ENCODE data around the gene OXTR.

Gene OXTR

DNA sequence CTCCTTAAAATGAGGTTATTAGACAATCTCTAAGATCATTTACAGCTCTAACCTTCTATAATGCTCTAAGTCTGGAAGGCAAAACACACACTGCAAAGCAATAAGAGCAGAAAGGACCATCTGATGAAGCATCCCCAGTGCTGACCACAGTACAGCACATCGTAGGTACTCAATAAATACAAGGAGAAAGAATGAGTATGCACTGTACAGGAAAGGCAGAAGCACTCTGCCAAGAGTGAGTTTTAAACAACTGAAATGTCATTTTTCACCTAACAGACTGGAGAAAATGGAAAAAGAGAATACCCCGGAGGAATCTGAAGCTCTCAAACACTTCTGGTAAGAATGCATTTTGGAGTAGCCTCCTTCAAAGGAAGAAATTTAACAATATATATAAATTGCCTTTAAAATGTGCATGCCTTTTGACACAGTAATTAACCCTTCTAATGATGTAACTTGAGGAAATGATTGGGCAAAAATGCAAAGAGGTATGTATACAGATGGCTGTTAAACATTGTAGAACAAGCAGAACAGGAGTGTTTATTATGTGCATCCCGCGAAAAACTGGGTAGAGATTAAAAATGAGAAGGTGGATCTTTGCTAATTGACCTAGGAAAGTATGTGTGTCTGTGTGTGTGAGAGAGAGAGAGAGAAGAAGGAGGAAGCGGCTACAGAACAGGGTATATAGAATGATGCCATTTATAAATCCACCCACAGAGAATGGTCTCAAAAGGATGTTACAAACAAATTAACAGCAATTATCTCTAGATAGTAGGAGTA lies 8.0 kb upstream of the OXTR start:
- TF ChIP-seq POLR2A (IDR thresholded peaks at IDR 0.05; ENCODE audit: low read length) (no peak), GATA1 (IDR thresholded peaks at IDR 0.05; ENCODE audit: low read depth, low read length) (no peak)
- DNase-seq: no peak

DNA sequence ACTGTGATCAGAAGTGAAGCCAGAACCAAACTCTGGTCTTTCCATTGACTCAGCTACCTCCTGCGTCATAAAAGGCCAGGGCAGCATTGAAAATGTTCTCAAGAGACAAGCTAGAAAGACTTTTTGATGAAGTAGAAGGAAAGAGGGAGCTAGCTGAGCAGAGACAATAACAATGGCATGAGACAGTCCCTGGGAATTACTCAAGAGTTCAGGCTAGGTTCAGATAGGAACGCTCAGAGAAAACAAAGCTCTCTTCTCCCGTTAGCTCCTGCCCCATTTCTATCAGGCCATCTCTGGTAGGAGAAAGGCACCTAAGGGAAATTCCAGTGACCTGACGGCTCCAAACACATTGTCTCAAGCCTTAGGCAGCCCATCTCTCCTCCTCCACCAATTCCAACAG lies 7.0 kb upstream of the OXTR start:
- DNase-seq: no peak
- TF ChIP-seq POLR2A (IDR thresholded peaks at IDR 0.05; ENCODE audit: low read length): no peak

DNA sequence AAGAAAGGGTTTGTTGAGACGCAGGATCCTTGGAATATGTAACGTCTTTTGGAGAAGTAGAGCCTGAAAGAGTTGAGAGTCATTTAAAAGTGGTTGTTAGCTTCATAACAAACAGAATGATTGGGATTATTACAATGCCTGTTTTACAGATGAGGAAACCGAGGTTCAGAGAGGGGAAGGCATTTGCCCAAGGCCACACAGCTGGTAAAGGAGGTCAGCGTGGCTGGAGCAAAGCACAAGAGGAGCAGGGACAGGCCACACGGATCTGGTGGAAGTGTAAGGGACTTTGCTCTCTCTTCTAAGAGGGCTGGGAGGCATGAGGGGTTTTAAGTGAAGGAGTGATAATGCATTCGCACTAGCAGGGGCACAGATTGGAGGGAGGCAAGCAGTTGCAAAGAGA lies 6.2 kb upstream of the OXTR start:
- DNase-seq: no peak
- TF ChIP-seq POLR2A (IDR thresholded peaks at IDR 0.05; ENCODE audit: low read length) (no peak), GATA1 (IDR thresholded peaks at IDR 0.05; ENCODE audit: low read depth, low read length) (no peak)

DNA sequence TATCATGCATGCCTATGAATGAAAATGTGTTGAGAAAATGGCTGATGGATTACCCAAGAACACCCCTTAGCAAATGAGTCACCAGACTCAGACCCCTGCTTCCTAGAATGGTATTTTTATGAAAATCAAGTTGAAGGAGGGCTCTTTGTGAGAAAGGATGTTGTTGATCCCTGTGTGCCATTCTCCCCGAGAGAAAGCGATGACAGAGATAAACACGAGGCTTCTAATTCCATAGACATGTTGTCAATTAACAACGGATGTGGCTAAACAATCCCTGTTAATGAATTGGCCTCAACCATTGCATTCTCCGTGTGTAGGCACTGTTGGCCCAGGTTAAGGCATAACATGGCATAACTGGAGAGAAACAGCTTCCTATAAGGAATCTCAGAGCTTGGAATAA lies 5.8 kb upstream of the OXTR start:
- TF ChIP-seq GATA1 (IDR thresholded peaks at IDR 0.05; ENCODE audit: low read depth, low read length) (no peak), POLR2A (IDR thresholded peaks at IDR 0.05; ENCODE audit: low read length) (no peak)
- no peak for DNase-seq

DNA sequence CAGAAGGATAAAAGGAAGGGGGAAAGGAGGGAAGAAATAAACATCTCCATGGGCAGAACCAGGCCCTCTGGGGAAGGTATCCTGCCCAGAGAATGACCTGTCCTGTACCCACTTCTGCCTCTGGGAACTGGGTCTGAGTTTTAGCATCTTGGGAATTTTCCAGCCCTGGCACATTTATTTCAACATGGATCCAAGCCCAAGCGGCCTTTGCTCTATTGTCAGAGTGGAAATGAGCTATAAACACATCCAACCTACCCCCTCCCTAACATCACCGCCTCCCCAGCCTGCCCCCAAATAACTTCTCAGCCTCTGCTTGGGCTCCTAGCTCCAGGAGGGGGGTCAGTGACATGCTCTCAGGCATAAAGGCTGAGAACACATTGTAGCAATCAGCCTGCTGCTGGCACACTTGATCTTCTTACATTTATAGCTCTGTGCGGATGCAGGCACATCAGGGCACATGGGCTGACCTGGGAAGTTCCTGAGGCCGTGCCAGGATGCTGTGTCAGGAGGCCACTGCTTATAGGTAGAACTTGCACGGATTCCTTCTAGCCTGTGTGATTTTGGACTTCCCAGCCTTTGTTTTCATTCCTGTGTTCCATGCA lies 4.6 kb upstream of the OXTR start:
- TF ChIP-seq POLR2A (IDR thresholded peaks at IDR 0.05; ENCODE audit: low read length) (no peak), GATA1 (IDR thresholded peaks at IDR 0.05; ENCODE audit: low read depth, low read length) (no peak)
- no peak for DNase-seq

DNA sequence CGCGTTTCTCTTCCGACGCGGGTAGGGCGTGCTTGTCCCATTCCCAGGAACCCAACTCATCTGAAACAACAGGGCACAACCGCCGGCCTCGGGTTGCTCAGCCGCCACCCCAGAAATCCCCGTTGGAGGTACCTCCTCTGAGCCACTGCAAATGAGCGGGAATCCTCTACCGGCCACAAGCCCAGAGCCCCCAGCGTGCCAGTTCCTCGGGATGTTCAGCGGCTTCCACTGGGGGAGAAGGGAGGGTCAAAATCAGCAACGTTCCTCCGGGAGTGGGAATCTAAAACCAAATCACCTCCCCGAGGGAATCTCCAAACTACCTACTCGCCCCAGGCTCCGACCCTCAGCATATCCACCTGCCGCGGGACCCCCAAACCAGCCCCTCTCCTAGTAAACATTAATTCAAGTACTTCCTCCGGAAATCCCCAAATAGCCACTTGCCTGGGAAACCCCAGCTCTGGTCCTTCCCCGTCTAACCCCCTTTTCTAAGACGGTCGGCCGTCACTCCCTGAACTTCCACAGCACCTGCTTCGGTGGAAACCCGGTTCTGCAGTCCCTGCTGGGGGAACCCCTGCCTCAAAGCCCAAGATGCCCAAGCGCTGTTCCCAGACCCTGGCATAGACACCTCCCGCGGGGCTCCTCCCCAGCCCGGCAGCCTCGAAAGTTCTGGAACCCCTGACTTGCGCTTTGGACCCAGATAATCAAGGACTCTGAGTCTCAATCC lies 887 bp downstream of the OXTR start:
- DNase-seq: no peak
- no peak for TF ChIP-seq POLR2A (IDR thresholded peaks at IDR 0.05; ENCODE audit: low read length)
- no peak for TF ChIP-seq GATA1 (IDR thresholded peaks at IDR 0.05; ENCODE audit: low read depth, low read length)

DNA sequence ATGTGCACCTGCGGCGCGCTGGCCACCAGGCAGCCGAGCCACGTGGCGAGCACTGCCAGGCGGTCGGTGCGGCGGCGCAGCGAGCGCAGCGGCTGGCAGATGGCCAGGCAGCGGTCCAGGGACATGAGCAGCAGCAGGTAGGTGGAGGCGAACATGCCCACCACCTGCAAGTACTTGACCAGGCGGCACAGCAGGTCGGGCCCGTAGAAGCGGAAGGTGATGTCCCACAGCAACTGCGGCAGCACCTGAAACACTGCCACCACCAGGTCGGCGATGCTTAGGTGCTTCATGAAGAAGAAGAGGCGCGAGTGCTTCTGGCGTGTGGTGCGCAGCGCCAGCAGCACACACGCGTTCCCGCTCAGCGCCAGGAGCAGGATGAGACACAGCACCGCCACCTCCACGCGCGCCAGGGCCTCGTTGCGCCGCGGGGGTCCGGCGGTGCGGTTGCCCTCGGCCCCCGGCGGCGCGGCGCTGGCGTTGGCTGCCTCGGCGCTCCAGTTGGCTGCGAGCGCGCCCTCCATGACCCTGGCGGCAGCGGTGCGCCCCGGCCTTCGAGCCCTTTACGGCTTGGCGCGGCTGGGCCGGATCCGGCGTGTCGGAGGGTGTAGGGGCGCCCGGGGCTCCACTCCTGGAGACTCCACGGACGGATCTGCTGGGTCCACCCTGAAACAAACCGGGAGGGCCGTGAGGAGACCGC lies 1.6 kb downstream of the OXTR start:
- TF ChIP-seq GATA1 (IDR thresholded peaks at IDR 0.05; ENCODE audit: low read depth, low read length) (no peak), POLR2A (IDR thresholded peaks at IDR 0.05; ENCODE audit: low read length) (no peak)
- no peak for DNase-seq

DNA sequence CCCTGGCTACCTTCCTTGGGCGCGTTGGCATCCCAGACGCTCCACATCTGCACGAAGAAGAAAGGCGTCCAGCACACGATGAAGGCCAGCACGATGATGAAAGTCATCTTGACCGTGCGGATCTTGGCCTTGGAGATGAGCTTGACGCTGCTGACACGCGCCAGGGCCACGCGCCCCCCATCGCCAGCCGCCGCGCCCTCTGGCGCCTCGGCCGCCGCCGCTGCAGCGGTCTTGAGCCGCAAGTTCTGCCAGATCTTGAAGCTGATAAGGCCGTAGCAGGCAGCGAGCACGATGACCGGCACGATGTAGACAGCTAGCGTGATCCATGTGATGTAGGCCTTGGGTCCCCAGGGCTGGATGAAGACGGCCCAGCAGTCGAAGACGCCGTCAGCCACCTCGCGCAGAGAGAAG lies 2.2 kb downstream of the OXTR start:
- TF ChIP-seq GATA1 (IDR thresholded peaks at IDR 0.05; ENCODE audit: low read depth, low read length): no peak
- no peak for TF ChIP-seq POLR2A (IDR thresholded peaks at IDR 0.05; ENCODE audit: low read length)
- DNase-seq: no peak

DNA sequence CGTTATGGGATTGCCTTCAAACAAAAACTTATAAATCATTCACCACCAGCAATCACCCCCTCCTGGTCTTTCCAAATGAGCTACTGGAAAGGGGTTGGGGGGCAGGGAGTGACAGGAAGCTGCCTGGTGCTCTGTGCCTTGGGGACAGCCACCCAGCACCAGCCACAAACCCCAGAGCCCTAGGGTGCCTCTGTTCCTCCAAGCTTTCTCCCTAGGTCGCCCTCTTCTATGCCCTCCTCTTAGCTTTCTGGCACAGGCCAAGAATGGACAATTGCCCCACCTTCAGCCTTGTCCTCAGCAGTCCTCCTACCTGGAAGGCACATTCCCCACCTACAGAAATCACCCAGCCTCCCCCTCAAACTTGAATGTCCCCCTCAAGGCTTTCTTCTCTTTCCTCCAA lies 3.3 kb downstream of the OXTR start:
- DNase-seq: no peak
- no peak for TF ChIP-seq GATA1 (IDR thresholded peaks at IDR 0.05; ENCODE audit: low read depth, low read length)
- TF ChIP-seq POLR2A (IDR thresholded peaks at IDR 0.05; ENCODE audit: low read length): no peak

DNA sequence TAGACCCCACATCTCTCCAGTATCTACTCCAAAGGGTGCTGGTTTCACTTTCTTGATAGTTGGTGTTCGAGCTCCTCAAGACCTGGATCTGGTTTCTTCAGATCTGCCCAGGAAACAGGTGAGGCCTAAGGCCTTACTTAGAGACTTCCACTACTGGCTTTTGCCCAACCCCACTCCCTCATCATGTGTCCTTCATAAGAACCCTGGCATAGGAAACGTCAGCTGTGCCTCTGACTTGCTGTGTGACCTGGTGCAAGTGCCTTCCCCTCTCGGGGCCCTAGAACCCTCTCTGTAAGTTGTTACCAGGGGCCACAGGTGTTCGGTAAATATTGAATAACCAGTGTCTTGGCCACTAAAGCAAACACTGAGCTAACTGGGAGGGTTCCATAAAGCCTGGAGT lies 3.9 kb downstream of the OXTR start:
- no peak for DNase-seq
- TF ChIP-seq POLR2A (IDR thresholded peaks at IDR 0.05; ENCODE audit: low read length) (no peak), GATA1 (IDR thresholded peaks at IDR 0.05; ENCODE audit: low read depth, low read length) (no peak)

DNA sequence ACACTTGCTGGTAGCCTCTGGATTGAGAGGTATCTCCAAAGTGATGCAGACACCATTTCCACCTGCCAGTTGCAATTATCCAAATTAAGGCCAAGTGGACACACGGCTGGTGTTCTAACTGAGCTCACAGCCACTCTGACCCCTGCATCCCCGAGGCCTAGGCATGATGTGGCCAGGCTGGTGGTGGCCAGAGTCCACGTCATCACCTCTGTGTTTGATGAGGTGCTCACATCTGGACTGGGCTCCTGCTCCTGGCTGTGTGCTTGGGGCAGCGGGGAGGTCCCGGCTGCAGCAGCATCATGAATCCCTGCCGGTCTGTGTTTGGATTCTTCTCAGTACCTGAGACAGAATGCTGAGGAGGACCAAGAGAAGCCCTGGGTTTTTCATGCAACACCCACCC lies 4.9 kb downstream of the OXTR start:
- DNase-seq: no peak
- TF ChIP-seq GATA1 (IDR thresholded peaks at IDR 0.05; ENCODE audit: low read depth, low read length): no peak

DNA sequence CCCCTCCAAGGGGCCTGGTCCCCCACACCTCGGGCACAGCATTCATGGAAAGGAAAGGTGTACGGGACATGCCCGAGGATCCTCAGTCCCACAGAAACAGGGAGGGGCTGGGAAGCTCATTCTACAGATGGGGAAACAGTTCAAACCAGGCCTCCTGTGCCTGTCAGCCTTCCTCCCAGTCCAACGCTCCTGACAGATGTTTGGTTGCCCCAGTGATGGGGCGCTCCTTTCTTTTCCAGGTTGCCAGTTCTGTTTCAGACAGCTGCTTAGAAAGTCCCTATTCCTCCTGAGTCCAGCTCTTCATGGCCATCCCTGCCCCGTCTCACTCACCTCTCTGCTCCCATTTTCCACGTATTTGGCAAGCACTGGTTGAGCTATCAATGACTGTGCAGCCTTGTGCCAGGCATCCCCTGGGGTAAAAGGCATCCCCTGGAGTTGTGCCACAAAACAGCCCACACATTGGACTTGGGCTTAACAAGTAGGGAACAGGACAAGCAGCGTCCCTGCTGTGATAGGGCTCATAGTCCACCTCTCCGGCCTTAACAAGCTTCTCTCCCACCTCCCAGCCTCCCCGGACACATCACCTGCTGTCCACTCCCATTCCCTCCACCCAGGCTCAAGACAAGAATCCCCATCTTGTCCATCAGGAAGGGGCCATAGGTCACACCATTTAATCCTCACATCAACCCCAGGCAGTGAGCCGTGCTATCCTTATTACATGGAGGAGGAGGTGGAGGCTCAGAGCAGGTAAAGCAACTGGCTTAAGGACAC lies 6.6 kb downstream of the OXTR start:
- DNase-seq: no peak
- TF ChIP-seq POLR2A (IDR thresholded peaks at IDR 0.05; ENCODE audit: low read length) (no peak), GATA1 (IDR thresholded peaks at IDR 0.05; ENCODE audit: low read depth, low read length) (no peak)

DNA sequence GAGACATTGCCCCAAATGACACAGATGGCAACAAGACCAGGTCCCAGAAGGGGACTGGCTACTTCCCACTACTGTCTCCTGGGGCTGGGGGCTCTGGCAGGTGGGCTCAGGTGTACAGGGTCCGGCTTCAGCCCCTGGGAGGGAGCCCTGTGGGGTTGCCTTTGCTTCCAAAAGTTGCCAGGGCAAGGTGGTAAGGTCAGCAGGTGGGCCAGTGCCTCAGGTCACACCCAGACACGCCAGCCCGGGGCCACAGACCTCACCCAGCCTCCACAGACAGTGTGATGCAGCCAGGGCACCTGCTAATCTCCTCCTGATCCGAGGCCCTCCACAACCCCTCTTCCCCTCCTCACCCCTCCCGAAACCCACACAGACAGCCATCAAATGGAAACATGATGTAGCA lies 7.5 kb downstream of the OXTR start:
- no peak for DNase-seq
- TF ChIP-seq POLR2A (IDR thresholded peaks at IDR 0.05; ENCODE audit: low read length) (no peak), GATA1 (IDR thresholded peaks at IDR 0.05; ENCODE audit: low read depth, low read length) (no peak)

DNA sequence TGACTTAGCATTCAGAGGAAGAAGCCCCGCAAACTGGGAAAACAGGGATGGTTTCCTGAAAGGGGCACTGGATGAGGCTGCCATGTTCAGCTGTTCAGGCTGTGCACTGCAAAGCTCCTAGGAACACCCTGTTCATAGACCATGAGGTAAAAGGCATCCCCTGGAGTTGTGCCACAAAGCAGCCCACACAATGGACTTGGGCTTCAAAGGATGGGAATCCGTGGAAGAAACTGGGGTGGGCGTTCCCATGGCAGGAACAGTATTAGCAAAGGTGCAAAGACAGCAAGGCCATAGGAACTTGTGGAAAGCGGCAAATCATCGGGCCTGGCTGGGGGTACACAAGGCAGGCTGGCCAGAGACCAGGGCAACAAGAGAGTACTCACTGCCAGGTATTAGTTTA lies 8.9 kb downstream of the OXTR start:
- DNase-seq: no peak
- TF ChIP-seq GATA1 (IDR thresholded peaks at IDR 0.05; ENCODE audit: low read depth, low read length) (no peak), POLR2A (IDR thresholded peaks at IDR 0.05; ENCODE audit: low read length) (no peak)
